ENCODE results near the gene SLC25A21. TPM values are rescaled to one million over a fixed set of nuclear protein-coding genes. Genes with fewer than 3 reads are reported as not detected.

SLC25A21 gene
- total and polyA plus RNA-seq, 8 donors = 0.40 to 5.4 (median 1.3) TPM; not detected in 2

DNA sequence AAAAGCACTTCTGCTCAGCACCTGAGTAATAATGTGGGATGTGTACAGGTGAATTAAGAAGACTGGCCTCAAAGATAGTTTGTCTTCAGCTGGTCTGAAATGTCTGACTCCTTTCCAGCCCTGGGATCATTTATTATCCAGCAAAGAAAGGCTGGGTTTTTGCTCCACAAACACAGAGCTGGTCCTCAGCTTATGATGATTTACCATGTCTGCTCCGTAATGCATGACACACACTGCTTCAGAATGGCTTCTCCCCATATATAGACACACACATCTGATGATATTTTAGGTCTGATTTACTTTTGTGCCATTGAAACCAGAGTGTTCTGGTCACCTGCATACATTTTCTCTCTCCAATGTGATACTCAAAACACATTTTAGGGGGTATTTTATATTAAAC, 225.0 kb downstream of the SLC25A21 start:
- H3K27me3 ChIP-seq = no peaks in the 10 kb centered on the region
- TF ChIP-seq EP300 (IDR thresholded peaks at IDR 0.05) = no peak
- no peak for TF ChIP-seq POLR2AphosphoS5 (IDR thresholded peaks at IDR 0.05)
- no peak for TF ChIP-seq POLR2A (IDR thresholded peaks at IDR 0.05)
- WGBS, 5 donors = 83 to 87% (median 86%) methylated on average over 1 of the region's 1 CpG
- no peaks in the 10 kb centered on the region for H3K36me3 ChIP-seq
- H3K4me1 ChIP-seq = peaks cover 0 to 1% (median under 1%) of the 10 kb centered on the region in 4 donors
- intact Hi-C loops (cut with DNase I; ENCODE audit: low total_unique reads) = no loop called here
- no peak overlapping the region for H3K27ac ChIP-seq
- DNase-seq = no peak
- H3K9me3 ChIP-seq = no peaks in the 10 kb centered on the region
- no peak overlapping the region for H3K4me3 ChIP-seq

- H3K9me3 ChIP-seq = no peaks in the 10 kb centered on the region
- no peaks in the 10 kb centered on the region for H3K36me3 ChIP-seq
- H3K27me3 ChIP-seq = no peaks in the 10 kb centered on the region
- H3K27ac ChIP-seq = no peak overlapping the region
- peaks cover 0 to 6% (median 3%) of the 10 kb centered on the region in 4 donors for H3K4me1 ChIP-seq
- intact Hi-C loops (cut with DNase I; ENCODE audit: low total_unique reads) = no loop called here
- WGBS, 5 donors = 91 to 97% (median 94%) methylated on average over 1 of the region's 1 CpG
- no peak for DNase-seq
- no peak for TF ChIP-seq POLR2A (IDR thresholded peaks at IDR 0.05)
- TF ChIP-seq EP300 (IDR thresholded peaks at IDR 0.05) = no peak
- no peak for TF ChIP-seq POLR2AphosphoS5 (IDR thresholded peaks at IDR 0.05)
- TF ChIP-seq, protein P1, sequence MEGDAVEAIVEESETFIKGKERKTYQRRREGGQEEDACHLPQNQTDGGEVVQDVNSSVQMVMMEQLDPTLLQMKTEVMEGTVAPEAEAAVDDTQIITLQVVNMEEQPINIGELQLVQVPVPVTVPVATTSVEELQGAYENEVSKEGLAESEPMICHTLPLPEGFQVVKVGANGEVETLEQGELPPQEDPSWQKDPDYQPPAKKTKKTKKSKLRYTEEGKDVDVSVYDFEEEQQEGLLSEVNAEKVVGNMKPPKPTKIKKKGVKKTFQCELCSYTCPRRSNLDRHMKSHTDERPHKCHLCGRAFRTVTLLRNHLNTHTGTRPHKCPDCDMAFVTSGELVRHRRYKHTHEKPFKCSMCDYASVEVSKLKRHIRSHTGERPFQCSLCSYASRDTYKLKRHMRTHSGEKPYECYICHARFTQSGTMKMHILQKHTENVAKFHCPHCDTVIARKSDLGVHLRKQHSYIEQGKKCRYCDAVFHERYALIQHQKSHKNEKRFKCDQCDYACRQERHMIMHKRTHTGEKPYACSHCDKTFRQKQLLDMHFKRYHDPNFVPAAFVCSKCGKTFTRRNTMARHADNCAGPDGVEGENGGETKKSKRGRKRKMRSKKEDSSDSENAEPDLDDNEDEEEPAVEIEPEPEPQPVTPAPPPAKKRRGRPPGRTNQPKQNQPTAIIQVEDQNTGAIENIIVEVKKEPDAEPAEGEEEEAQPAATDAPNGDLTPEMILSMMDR (IDR thresholded peaks at IDR 0.05) = no peak
- H3K4me3 ChIP-seq = no peak overlapping the region
Observed at GRCh38 chr14:36946872-36947271, 225.5 kb downstream of the SLC25A21 start.

GRCh38 chr14:36944307-36945010, 227.9 kb downstream of the SLC25A21 start:
- DNase-seq = no peak
- Histone ChIP-seq H3K4me1 (peaks cover 0 to 6% (median 3%) of the 10 kb centered on the region in 4 donors), H3K4me3 (no peak overlapping the region), H3K27me3 (no peaks in the 10 kb centered on the region), H3K9me3 (no peaks in the 10 kb centered on the region), H3K36me3 (no peaks in the 10 kb centered on the region), H3K27ac (no peak overlapping the region)
- intact Hi-C loops (cut with DNase I; ENCODE audit: low total_unique reads) = no loop called here
- TF ChIP-seq POLR2AphosphoS5 (IDR thresholded peaks at IDR 0.05) (no peak), EP300 (IDR thresholded peaks at IDR 0.05) (no peak), POLR2A (IDR thresholded peaks at IDR 0.05) (no peak)
- TF ChIP-seq, protein P1 (IDR thresholded peaks at IDR 0.05) = no peak
- 78 to 83% (median 82%) methylated on average over 5 of the region's 5 CpGs for WGBS, 5 donors

DNA sequence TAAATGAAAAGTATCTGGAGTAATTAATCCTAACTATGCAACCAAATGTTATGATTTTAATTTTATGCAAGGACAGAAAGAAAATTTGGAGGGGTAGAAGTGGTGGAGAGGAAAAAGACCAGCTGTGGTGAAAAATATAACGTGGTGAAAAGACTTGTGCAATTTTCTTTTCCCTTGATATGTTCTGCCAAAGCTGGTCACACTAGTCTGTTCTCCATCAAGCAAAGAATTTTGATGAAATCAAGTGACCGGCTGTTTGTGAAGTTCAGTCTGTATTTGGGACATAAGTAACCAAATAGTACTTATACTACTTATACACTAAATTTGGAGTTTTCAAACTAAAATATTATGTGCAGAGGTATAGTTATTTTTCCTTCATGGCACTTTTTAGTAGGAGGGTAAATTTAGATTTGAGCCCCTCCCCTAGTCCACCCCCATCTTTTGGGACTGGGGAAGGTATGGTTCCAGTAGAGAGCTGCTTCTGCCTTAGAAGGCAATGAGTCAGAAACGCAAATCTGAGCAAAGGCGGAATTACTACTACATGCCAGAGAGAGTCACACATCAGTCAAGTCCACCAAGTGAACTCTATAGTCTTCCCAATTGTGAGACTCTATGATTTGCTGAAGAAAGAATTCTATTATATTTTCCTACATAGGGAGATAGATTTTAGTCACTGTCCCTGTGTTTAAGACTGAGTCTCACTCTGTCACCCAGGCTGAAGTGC, 229.7 kb downstream of the SLC25A21 start:
- Histone ChIP-seq H3K4me1 (peaks cover 0 to 6% (median 3%) of the 10 kb centered on the region in 4 donors), H3K27me3 (no peaks in the 10 kb centered on the region), H3K4me3 (no peak overlapping the region), H3K36me3 (no peaks in the 10 kb centered on the region), H3K27ac (no peak overlapping the region), H3K9me3 (no peaks in the 10 kb centered on the region)
- WGBS, 5 donors = 73 to 80% (median 75%) methylated on average over 4 of the region's 4 CpGs
- TF ChIP-seq, protein P1 (IDR thresholded peaks at IDR 0.05) = peak in 1 of 7 experiments; percentile 22
- TF ChIP-seq POLR2AphosphoS5 (IDR thresholded peaks at IDR 0.05) = no peak
- intact Hi-C loops (cut with DNase I; ENCODE audit: low total_unique reads) = no loop called here
- no peak for DNase-seq

Data from stomach (tissue), 9 donors.